ENCODE results near the gene KIF21B.

The KIF21B gene

DNA sequence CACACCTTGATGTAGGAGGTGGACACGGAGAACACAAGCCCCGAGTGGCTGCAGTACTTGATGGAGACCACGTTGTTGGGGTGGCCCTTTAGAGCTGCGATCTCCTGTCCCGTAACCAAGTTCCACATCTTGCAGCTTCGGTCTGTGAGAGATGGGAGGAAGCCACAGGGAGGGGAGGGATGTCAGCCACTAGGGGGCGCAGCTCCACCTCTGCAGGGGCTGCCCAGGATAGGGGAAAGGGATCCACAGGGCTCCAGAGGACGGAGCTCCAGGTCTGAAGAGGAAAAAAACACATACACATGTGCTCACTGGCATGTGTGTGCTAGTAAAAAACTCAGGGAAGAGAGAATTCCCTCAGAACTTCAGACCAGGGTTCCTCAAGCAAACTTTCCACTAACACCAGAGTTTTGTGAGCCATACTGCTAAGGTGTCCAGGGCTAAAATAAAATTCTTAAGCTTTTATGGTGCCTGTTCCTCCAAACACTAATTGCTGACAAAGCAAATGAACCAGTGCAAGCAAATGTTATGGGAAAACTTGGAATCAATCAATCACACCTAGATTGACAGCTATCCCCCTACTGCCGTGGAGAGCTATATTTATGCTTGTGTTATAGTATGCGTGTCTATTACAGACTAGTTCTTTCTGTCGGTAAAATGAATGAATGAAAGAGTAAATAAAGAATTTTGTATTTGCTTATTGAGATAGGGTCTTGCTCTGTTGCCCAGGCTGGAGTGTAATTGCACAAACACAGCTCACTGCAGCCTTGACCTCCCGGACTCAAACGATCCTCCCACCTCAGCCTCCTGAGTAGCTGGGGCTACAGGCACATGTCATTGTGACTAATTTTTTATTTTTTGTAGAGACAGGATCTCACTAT lies 43.7 kb downstream of the KIF21B start:
- no peak overlapping the region for H3K4me3 ChIP-seq (ENCODE audit: low read length)
- DNase-seq (ENCODE audit: low read depth, low spot score) = peak; percentile 38

DNA sequence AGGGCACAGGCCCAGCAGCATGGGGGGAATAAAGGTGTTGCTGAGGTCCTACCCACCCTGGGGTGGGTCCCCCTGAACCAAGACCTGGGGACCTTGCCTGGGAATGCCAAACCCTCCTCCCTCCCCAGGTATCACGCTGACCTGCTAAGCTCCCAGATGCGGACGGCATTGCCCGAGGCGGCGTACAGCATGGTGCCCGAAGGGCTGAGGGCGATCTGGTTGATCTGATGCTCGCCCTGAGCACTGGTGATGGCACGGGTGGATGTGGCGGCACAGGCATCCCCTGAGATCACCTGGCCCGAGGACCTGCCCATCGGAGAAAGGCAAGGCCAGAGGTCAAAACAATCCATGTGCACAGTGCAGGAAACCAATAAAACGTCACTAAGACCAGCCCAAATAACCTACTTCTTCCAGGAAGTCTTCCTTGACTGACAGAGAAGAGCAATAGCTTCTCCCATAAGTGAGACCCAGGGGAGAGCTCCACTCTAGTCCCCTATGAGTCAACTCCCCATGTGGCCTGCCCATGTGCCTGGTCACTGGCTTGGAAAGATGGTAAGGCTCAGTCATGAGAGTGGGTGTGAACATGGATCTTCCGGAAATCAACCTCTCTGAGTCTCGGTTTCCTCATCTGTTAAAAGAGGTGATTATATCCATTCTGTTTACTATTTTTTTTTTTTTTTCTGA lies 46.3 kb downstream of the KIF21B start:
- DNase-seq (ENCODE audit: low read depth, low spot score) = no peak
- no peak overlapping the region for H3K4me3 ChIP-seq (ENCODE audit: low read length)

DNA sequence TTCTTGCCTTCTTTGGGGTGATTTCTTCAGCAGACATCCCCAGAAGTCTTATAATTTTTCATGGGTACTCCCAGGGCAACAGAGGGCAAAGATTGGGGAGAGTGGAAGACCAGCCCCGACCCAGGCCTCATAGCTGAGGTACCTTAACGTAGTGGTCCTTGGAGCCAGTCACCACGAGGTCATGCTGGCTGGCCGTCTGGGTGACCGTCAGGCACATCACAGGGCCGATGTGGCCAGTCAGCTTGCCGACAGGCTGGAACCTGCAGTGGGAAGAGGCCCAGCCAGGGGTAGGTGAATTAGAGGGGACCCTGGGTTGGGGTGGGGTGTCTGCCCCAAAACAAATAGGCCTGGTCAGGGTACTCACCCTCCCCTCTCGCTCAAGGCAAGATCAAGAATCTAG lies 46.9 kb downstream of the KIF21B start:
- H3K4me3 ChIP-seq (ENCODE audit: low read length) = no peak overlapping the region
- DNase-seq (ENCODE audit: low read depth, low spot score) = no peak

DNA sequence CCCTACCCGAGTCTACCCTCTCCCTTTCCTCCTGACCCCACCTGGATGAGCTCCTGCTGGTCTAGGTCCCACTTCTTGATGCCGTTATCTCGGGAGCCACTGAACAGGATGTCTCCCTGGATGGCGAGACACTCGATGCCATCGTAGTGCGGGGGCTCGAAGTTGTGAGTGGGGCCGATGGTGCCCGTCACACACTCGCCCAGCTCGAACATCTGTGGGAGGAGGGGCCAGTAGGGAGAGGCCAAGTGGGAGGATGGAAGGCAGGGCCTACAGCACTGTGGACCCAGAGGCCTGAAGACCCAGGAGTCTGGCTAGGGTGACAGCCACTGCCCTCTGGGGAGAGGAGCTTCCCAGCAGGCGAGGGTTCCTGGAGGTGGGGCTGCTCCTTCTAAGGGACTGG lies 48.1 kb downstream of the KIF21B start:
- DNase-seq (ENCODE audit: low read depth, low spot score) = no peak
- no peak overlapping the region for H3K4me3 ChIP-seq (ENCODE audit: low read length)

DNA sequence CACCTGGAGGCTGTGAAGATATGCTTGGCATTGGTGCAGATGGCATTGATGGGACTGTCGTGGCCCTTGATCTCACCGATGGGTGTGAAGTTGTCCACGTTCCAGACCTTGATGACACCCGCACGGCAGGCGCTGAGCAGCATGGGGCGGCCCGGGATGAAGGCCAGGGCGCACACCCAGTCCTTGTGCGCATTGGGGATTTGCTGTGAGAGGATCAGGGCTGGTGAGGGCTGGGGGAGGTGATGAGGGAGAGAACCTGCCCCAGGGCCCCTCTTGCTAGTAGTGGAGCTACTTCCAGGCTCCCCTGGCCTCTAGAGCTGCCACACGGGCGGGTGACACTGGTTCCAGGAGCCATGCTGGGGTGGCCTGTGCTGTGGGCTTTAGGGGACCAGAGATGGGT lies 48.8 kb downstream of the KIF21B start:
- no peak for DNase-seq (ENCODE audit: low read depth, low spot score)
- no peak overlapping the region for H3K4me3 ChIP-seq (ENCODE audit: low read length)

DNA sequence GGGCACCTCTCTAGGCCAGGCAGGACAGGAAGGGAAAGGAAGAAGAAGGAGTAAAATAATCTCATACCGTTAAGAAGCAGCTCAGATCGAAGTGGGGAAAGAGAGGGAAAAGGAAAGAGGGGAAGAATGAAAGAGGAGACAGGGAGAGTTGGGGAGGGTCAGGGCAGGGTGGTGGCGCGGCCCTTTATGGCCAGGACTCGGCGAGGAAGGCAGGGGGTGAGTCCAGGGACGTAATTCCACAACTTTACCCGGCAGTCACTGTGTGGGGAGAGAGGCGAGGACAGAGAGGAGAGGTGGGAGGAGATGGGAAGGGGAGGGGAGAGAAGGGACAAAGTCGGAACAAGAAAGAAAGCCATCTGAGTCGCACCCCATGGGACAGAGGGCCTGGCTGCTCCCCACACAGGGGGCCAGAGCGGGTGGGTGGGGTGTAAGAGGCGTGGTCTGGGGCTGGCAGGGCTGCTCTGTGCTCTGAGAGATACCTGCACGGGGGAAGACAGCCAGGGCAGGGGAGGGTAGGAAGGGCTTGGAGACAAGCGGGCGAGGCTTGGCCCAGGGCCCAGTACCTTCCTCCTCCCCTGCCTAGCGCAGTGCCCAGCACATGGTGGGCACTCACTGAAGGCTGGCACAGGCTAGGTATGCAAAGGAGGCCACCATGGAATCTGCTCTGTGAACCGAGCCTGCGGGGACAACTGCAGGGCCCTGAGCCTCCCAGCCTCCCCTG lies 49.4 kb downstream of the KIF21B start:
- DNase-seq (ENCODE audit: low read depth, low spot score) = no peak
- H3K4me3 ChIP-seq (ENCODE audit: low read length) = no peak overlapping the region

DNA sequence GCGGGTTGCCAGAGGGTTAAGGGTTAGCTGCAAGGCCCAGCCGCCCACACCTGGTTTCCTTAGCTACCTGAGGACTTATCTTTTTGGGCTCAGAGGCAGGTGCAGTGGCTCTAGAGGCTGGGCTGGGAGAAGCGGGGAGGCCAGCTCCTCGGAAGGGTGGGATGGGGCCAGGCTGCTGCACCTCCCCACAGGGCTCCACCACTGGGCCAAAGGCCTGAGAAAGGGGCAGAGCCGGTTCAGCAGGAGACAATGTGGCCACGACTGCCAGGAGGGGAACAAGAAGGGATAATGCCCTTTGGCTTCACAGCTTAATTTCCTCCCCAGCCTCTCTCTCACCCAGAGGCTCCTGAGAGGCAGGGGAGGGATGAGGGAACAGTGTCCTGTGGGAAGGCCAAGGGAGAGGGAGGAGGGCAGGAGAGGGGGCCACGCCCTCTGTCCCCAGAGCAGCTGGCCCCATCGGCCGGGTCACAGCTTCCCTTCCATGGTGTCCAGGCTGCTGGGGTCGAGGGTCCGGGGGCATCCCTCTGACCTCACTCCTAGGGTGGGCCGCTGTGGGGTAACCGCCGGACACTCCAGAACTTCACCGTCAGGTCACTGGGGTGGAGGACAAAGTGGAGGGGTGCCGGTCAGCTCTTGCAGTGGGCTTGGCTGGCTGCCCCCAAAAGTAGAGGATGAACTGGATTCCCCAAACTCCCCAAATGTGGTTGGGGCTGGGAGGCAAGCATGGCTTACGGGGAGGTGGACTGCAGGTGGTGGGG lies 50.4 kb downstream of the KIF21B start:
- H3K4me3 ChIP-seq (ENCODE audit: low read length) = no peak overlapping the region

DNA sequence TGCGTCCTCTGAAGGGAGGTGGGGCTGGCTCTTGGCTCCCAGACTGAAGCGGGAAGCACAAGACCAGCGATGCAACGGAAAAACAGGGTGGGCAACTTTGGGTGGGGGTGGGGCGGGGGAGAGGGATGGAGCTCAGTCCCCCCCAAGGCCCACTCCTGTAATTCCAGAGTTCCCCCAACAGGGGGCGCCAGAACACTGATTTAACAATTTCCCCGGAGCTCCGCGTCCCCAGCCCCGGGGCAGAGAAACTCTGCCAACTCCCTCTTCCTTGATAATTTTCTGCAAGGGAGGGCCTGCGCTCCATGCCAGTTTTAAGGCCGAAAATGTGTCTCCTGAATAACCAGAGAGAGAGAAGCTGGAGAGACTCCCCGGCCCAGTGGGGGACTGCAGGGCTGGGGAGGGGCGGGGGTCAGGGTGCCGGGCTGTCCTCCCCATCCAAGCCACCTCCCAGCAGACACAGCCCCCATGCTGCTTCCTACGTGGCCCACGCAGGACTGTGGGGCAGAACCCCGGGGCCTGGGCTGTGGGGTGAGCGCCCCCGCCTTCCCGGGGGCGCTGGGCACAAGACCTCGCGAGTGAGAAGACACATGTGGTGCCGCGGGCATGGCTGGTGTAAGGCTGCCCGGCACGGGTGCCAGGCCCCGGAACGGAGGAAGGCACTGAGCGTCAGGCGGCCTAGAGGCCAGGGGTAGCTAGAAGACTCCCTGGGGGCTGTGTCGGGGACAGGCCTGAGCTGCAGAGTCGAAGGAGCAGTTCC lies 51.4 kb downstream of the KIF21B start:
- peak; percentile 6 for DNase-seq (ENCODE audit: low read depth, low spot score)
- no peak overlapping the region for H3K4me3 ChIP-seq (ENCODE audit: low read length)

More for the DNA sequence above, 50.4 kb downstream of the KIF21B start:
- DNase-seq (ENCODE audit: low read depth, low spot score) = no peak

DNA sequence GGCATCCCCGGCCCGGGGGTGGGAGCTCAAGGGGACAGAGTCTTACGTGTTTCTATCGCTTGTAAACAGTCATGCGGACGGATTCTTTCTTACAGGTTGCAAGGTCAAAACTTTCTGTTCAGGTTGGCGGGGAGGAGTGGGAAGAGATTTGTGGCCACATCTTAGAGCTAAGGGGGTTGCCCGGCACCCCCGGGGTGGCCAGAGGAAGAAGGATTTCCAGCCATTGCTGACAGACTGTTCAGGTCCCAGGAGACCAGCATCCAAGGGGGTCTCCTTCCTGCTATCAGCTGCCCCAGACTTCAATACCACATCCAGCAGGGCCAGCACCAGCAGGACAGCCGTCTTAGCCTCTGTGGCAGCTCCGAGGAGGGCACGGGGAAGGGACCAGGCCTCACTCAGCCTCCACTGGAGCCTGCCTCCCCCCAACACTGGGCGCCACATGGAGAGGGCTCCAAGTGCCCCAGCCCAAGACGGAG lies 52.0 kb downstream of the KIF21B start:
- H3K4me3 ChIP-seq (ENCODE audit: low read length) = no peak overlapping the region
- no peak for DNase-seq (ENCODE audit: low read depth, low spot score)

DNA sequence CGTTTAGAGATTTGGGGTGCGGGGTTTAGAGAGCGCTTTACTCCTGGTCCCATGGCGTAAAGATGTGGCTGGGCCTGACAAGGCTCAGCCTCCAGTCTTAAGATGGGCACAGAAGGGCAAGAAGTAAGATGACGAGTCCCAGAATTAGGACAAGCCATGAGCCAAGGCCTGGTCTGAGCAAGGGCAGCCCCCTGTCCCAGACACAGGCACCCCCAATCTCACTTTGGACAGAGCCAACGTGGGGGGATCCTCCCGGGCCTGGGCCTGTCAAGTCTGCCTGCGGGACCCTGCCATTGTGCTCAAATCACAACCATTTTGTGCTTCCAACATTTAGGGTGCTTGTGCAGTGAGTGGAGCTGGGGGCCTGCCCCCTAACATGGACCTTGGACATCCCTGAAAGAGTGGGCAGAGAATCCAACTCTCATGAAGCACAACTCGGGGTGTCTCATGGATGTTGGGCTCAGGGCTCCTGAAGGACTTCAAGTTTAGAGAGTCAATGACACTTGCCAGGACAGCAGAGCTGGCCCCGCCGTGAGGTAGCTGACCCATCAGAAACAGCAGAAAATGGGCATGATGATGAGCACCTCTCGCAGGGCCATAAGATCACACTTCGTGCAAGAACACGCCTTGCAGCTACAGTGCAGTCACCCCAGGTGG lies 52.6 kb downstream of the KIF21B start:
- H3K4me3 ChIP-seq (ENCODE audit: low read length) = no peak overlapping the region
- no peak for DNase-seq (ENCODE audit: low read depth, low spot score)

DNA sequence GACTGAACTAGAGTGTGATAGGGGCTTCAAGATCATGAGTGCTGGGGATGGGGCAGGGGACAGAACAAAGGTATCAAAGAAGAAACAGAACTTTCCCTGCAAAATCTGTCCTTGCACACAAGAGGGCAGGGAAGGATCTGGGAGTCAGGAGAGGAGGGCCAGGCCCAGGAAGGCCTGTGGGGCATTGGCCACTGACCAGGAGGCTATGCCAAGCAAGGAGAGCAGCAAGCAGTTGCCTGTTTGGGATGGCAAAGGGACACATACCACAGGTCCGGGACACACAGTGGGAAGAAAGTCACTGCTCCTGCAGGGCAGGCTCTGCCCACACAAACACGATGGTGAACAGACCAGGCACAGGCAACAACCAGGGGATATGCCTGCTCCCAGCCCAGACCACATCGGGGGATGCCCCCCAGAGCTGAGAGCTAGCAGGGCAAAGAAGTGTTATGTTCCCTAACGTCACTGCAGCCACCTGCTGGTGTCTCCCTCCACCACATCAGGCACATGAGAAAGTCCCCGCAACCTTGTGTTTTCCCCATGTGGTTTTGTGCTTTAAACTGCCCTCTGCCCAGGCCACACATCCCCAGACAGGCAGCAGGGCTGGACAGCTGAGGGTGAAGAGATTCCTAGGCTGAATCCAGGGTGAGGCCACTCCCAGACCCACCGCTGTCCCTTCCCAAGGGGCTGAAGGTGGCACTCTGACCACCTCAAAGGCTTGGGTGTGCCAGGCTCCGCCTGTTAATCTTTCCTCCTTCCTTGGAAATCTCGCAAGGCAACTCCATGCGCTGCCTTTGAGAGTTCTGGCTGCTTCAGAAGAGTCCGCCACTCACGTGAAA lies 53.6 kb downstream of the KIF21B start:
- DNase-seq (ENCODE audit: low read depth, low spot score) = peak; percentile 15
- no peak overlapping the region for H3K4me3 ChIP-seq (ENCODE audit: low read length)

DNA sequence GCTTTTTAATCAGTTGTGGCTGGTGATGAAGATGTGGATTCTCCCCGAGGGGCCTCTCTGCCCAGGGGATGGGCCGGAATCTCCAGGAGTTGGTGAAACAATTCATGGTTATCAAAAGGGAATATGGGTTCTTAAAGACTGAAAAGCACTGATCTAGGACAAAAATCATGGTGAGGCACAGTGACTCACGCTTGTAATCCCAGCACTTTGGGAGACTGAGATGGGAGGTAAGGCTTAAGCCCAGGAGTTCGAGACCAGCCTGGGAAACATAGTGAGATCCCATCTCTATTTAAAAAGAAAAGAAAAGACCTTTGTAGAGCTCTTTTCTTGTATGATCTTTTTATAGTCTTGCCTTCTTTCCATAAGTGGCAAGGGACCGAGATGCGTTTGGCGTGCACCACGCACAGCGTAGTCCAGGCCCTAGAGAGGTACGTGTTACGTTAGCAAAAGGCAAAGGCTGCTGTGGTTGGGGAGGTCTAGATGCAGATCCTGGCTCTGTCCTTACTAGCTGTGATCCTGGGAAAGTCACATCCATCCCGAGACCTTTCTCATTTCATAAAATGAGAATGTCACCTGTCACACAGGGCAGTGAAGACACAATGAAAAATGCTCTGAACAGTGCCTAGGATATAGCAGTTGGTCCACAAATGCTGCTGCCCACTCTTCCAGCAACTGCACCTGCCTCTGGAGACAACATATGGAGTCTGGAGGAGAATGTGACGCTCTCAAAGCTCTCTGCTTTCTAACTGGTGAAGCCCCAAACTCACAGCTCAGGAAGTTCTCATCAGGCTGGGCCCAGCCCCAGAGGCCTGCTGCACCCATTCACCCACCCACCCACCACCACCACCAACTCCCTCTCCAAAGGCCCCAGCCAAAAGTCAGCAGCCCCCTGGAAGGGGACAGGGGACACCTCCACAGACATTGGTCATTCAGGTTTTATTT lies 54.8 kb downstream of the KIF21B start:
- no peak for DNase-seq (ENCODE audit: low read depth, low spot score)
- H3K4me3 ChIP-seq (ENCODE audit: low read length) = no peak overlapping the region

DNA sequence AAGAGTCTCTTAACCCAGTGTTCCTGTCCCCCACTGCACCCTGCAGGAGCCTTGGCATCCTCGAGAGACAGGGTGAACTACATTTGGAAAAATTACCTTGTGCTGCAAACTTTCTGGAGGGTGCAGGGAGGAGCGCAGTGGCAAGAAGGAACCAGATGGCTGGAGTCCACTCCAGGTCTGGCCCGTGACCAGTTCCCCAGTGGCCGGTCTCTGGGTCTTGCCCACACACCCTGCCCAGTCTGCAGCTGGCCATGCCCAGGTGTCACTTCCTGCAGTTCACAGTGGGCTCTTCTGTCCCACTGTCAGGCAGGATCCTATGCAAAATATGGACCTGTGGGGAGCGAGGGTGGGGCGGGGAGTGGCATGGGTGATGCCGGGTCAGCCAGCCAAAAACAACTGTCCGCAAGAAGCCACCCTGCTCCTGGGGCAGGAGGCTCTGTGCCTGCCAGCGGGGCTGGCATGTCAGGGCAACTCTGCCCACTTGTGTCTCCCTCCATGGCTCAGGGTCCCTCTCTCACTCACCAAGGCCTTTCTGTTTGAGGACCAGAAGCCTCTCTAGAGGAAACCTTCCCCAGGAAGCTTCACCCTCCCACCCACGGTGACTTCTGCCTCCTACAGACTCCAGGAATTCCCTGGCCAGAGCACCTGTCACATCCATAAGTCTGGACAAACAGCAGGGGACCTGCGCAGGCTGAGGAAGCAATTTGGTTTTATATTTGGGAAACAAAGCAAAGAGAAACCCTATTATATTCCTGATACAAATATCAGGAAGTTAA lies 55.6 kb downstream of the KIF21B start:
- no peak for DNase-seq (ENCODE audit: low read depth, low spot score)
- H3K4me3 ChIP-seq (ENCODE audit: low read length) = no peak overlapping the region

DNA sequence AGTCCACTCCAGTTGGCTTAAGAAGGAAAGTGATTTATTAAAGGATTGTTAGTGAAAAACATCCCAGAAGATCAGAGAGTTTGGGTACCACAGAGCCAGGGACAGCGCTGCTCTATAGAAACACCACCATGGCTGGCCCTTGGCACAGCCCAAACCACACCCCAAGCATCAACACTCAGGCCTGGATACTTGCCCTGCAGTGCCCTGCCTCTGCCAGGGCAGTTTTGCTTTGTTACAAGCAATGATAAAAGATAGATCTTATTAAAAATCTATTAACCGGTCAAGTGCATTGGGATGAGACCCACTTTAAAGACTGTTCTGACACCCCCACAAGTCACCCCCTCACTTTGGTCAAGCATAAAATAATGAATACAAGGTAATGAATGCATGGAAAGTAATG lies 56.6 kb downstream of the KIF21B start:
- DNase-seq (ENCODE audit: low read depth, low spot score) = no peak
- no peak overlapping the region for H3K4me3 ChIP-seq (ENCODE audit: low read length)

DNA sequence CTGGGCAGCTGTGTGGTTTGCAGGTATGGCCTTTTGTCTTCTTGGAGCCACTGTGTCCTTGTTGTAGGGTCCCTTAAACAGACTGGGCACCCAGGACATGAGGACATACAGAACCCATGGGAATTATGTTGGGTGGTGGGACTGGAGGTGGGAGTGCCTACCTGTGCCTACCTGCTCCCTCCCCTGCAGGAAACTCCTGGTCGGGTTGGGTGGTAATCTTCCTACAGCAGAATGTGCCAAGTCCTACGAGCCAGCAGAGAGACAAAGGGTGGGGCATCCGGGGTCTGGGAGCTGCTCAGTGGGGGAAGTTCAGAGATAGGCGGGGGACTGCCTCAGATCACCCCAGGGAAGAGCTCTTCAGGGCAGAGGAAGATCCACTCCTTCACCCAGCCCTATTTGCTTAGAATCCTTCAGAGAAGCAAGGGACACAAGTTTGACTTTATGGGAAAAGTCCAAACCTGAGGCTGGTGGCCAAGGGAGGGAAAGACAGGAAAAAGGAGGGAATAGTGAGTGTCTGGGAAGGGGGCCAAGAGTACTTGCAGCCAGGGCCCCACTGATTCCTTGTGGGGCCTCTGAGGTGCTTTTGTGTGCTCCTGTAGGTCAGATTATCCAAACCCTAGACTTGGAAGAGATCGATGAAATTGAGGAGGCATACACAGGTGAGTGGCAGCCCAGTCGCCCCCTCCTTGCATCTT lies 58.3 kb downstream of the KIF21B start:
- H3K4me3 ChIP-seq (ENCODE audit: low read length) = no peak overlapping the region
- no peak for DNase-seq (ENCODE audit: low read depth, low spot score)
